Measurements from ENCODE around the gene SERPIND1.

The SERPIND1 gene

GRCh38 chr22:20774882-20775281 lies 969 bp downstream of the SERPIND1 start:
- DNase-seq (ENCODE audit: low read depth) = no peak

GRCh38 chr22:20775342-20775895 lies 1.5 kb downstream of the SERPIND1 start:
- no peak for DNase-seq (ENCODE audit: low read depth)

- no peak for DNase-seq (ENCODE audit: low read depth)
Observed at GRCh38 chr22:20776624-20777405, 2.9 kb downstream of the SERPIND1 start.

- DNase-seq (ENCODE audit: low read depth) = no peak
Observed at GRCh38 chr22:20777420-20778177, 3.7 kb downstream of the SERPIND1 start.

- no peak for DNase-seq (ENCODE audit: low read depth)
Observed at GRCh38 chr22:20779014-20779817, 5.3 kb downstream of the SERPIND1 start.

- no peak for DNase-seq (ENCODE audit: low read depth)
Observed at GRCh38 chr22:20779818-20780158, 5.9 kb downstream of the SERPIND1 start.

- no peak for DNase-seq (ENCODE audit: low read depth)
Observed at GRCh38 chr22:20781272-20781990, 7.5 kb downstream of the SERPIND1 start.

GRCh38 chr22:20782083-20782482 lies 8.2 kb downstream of the SERPIND1 start:
- DNase-seq (ENCODE audit: low read depth) = no peak

GRCh38 chr22:20782596-20783299 lies 8.8 kb downstream of the SERPIND1 start:
- no peak for DNase-seq (ENCODE audit: low read depth)

GRCh38 chr22:20783300-20783673 lies 9.4 kb downstream of the SERPIND1 start:
- no peak for DNase-seq (ENCODE audit: low read depth)

- DNase-seq (ENCODE audit: low read depth) = peak; percentile 18
Observed at GRCh38 chr22:20783844-20784723, 10.2 kb downstream of the SERPIND1 start.

- DNase-seq (ENCODE audit: low read depth) = no peak
Observed at GRCh38 chr22:20785415-20785814, 11.5 kb downstream of the SERPIND1 start.

- no peak for DNase-seq (ENCODE audit: low read depth)
Observed at GRCh38 chr22:20786048-20786447, 12.1 kb downstream of the SERPIND1 start.

- DNase-seq (ENCODE audit: low read depth) = no peak
Observed at GRCh38 chr22:20786536-20786979, 12.6 kb downstream of the SERPIND1 start.

GRCh38 chr22:20787223-20787622 lies 13.3 kb downstream of the SERPIND1 start:
- no peak for DNase-seq (ENCODE audit: low read depth)

- no peak for DNase-seq (ENCODE audit: low read depth)
Observed at GRCh38 chr22:20787746-20788626, 14.1 kb downstream of the SERPIND1 start.

GRCh38 chr22:20788627-20789344 lies 14.9 kb downstream of the SERPIND1 start:
- no peak for DNase-seq (ENCODE audit: low read depth)

- no peak for DNase-seq (ENCODE audit: low read depth)
Observed at GRCh38 chr22:20792221-20792965, 18.5 kb downstream of the SERPIND1 start.

All from stimulated activated CD8-positive, alpha-beta memory T cell treated with anti-CD3 and anti-CD28 coated beads, Interleukin-4, amount 100 ng/mL, for 24 hours (primary cell).